GM12865 (cell line): ENCODE data around the gene TVP23C.

Experiments used
- DNase-seq: peaks from one replicate; pipeline ENCODE4 v3.0.0; 2010; ENCODE audit warnings: low read depth
- H3K4me3 ChIP-seq: 2 replicates; pipeline ENCODE4 v1.5.1; 2011; ENCODE audit warnings: mild to moderate bottlenecking, low read depth, low read length, control low read depth
- CTCF ChIP-seq: IDR thresholded peaks from 2 replicates; pipeline ENCODE4 v1.5.1; 2011; ENCODE audit warnings: low read length, control low read depth, low read depth, inconsistent platforms; ENCODE audit not compliant: insufficient read depth; ENCODE audit errors: missing control alignments

Gene TVP23C

DNA sequence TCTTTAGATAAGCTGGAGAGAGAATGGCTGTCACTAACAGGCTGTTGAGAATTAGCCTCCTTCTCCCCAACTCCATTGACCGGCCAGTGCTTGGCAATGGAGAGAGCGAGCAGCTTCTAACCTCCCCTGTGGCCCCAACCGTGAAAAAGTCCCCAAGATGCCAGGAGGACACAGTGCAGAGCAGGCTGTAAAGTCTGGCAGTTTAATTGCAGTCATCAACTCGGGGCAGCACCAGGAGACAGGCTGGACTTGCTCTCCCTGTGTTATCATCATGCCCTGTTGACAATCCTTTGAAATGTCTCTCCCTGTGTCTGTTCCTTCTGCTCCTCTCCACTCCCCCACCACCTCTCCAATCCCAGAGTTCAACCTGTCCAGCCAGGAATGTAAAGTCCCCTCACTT lies 95.2 kb downstream of the TVP23C start:
- no peak for TF ChIP-seq CTCF
- DNase-seq = no peak
- H3K4me3 ChIP-seq = no peak overlapping the region

- no peak within 1 kb of the TSS for H3K4me3 ChIP-seq
- no peak for TF ChIP-seq CTCF
- no peak for DNase-seq
Measured at GRCh38 chr17:15467592-15467991, 95.7 kb downstream of the TVP23C start, which contains the start of gene CDRT4. CDRT4 (minus strand) TSS chr17:15467621; CDS start chr17:15440238, 27,383 bp downstream.

GRCh38 chr17:15466131-15466530 lies 97.2 kb downstream of the TVP23C start:
- H3K4me3 ChIP-seq = no peak overlapping the region
- no peak for DNase-seq
- TF ChIP-seq CTCF = no peak

- H3K4me3 ChIP-seq = no peak overlapping the region
- TF ChIP-seq CTCF = no peak
- no peak for DNase-seq
Measured at GRCh38 chr17:15465045-15465701, 98.1 kb downstream of the TVP23C start.

DNA sequence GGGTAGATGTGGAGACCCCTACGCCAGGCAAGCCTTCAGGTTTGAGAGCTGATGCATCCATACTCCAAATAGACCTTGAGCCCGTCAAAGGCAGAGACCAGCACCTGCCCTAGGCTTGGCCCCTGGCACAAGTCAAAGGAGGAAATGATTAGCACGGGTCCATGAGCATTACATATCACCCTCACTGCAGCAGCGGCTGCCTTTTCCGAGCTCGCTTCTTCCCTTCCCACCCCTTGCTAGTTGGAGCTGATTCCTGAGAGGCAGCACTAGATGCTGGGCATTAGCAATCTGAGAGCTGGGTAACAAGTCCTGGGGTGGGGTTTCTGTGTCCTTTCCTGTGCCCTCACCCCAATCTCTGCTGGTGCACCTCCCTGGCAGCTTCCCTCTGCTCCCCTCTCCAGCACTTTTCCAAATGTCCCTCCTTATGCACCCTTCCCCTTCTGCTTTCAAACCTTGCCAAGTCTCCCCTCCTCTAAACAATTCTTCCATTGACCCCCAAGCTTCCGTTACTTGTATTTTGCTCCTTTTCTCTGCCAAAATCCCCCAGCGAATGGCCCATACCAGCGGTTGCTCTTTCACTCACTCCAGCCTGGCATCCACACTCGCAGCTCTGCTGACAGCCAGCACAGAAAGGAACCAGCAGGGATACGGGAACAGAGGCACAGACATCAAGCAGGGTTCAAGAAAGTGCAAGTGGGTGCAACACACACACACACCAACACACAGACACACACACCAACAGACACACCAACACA lies 98.9 kb downstream of the TVP23C start:
- no peak overlapping the region for H3K4me3 ChIP-seq
- no peak for TF ChIP-seq CTCF
- DNase-seq = no peak

DNA sequence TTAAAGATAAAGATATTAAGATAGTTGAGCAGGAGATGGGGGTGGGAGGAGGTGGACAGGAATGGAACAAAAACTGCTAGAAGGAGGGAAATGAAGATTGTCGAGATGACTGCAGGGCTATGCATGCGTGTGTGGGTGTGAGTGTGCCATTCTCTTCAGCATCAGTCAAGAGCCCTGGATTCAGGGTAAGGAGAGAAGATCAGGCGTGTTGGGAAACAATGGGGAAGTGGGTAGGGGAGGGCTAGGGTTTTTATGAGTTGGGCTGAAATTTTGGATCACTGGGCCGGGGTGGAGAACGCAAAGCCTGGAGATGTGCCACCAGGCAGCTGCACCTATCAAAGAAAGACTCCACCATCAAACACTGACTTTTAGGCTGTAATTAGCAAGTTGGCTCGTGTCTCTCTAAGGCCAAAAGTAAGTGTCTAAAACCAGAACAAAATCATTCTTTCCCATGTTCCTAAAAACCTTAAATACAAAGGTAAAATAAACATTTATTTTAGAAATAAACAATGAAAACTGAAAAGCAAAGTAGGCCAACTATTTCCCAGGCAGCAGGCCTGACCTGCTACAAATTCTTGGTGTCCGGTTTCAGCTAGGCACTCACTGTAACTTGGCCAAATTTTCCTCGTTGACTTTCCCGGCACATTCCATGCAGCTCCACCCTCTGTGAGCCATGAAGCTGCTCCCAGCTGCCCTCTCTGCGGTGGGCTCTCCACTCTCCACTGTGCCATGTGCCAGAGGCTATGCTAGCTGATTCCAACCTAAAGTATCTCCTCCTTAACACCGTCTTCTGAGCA lies 100.1 kb downstream of the TVP23C start:
- TF ChIP-seq CTCF = no peak
- DNase-seq = no peak
- H3K4me3 ChIP-seq = no peak overlapping the region
